Embryonic facial prominence (tissue), 1 donor: ENCODE results near the gene WASHC1.
"Not testable (repeated sequence)": the region's sequence is repeated elsewhere in the genome, so short reads cannot be mapped to it uniquely, and the experiment has no call there.

Experiments
- DNase-seq: peaks from one replicate; pipeline ENCODE4 v3.0.0-alpha.2; 2016; ENCODE audit errors: extremely low spot score

WASHC1 gene, protein sequence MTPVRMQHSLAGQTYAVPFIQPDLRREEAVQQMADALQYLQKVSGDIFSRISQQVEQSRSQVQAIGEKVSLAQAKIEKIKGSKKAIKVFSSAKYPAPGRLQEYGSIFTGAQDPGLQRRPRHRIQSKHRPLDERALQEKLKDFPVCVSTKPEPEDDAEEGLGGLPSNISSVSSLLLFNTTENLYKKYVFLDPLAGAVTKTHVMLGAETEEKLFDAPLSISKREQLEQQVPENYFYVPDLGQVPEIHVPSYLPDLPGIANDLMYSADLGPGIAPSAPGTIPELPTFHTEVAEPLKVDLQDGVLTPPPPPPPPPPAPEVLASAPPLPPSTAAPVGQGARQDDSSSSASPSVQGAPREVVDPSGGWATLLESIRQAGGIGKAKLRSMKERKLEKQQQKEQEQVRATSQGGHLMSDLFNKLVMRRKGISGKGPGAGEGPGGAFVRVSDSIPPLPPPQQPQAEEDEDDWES

DNA sequence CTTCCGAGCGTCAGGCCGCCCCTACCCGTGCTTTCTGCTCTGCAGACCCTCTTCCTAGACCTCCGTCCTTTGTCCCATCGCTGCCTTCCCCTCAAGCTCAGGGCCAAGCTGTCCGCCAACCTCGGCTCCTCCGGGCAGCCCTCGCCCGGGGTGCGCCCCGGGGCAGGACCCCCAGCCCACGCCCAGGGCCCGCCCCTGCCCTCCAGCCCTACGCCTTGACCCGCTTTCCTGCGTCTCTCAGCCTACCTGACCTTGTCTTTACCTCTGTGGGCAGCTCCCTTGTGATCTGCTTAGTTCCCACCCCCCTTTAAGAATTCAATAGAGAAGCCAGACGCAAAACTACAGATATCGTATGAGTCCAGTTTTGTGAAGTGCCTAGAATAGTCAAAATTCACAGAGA, at the start of gene WASHC1:
WASHC1 (minus strand) TSS at position 101 of the 400 bp plus-strand sequence. CDS start 4,457 bp downstream, outside the sequence.
- not testable (repeated sequence) for DNase-seq

DNA sequence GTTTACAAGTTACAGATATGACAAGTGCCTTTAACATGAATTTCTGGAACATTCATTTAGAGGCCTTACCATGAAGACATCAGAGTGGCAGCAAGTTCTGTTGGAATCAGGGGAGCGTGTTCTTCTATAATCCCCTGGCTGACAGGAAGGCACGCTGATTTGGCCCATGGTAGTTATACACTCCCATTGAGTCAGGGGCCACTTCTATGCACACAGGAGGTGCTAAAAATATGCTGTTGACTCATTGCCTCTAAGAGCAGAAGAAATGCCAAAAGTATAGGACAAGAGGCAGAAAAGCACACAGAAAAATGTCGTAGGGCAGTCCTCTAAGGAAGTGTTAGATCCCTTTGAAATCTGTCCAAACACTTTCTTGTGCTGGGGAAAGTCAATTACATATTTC, 49.1 kb upstream of the WASHC1 start:
- DNase-seq, result not testable (repeated sequence)

DNA sequence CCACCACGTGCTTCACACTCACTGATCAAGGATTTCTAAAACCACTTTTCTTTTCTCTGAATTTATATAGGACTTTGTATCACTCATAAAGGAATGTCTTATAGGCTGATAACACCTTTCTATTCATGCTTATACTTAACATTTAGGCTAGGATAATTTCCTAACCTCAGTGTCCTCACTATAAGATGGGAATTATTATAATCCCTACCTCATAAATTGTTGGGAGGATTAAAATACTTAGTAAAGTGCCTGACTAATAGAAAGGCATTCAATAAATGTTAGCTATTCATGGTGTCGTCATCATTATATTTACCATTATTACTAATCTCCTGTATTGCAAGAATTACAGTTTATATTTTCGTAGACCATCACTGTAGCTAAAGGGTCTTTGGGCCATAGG, 47.1 kb upstream of the WASHC1 start:
- DNase-seq, result not testable (repeated sequence)

DNA sequence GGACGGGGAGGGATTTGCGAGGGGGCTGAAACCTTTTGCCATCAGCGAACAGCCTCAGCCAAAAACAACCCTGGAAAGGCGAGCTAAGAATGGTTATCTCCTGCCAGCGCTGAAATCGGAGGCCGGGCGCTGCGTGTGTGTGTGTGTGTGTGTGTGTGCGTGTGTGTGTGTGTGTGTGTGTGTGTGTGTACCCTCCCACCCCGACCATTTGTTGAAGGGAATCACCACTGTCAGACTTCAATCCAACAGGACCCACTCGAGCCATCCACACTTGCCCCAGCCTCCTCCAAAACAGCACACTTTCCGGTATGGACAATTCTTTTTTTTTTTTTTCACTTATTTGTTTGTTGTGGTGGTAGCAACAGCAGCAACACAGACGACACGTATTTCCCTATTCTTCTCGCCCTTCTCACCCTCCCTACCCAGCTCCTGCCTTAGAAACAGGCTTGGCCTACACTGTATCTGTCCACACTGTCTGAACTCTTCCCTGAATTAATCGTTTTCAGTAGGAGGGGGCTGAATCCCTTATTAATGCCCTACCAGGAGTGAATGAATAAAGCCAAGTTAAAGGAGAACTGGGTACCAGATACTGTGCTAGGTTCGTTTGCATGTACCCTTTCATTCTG, 44.8 kb upstream of the WASHC1 start:
- DNase-seq, result not testable (repeated sequence)

DNA sequence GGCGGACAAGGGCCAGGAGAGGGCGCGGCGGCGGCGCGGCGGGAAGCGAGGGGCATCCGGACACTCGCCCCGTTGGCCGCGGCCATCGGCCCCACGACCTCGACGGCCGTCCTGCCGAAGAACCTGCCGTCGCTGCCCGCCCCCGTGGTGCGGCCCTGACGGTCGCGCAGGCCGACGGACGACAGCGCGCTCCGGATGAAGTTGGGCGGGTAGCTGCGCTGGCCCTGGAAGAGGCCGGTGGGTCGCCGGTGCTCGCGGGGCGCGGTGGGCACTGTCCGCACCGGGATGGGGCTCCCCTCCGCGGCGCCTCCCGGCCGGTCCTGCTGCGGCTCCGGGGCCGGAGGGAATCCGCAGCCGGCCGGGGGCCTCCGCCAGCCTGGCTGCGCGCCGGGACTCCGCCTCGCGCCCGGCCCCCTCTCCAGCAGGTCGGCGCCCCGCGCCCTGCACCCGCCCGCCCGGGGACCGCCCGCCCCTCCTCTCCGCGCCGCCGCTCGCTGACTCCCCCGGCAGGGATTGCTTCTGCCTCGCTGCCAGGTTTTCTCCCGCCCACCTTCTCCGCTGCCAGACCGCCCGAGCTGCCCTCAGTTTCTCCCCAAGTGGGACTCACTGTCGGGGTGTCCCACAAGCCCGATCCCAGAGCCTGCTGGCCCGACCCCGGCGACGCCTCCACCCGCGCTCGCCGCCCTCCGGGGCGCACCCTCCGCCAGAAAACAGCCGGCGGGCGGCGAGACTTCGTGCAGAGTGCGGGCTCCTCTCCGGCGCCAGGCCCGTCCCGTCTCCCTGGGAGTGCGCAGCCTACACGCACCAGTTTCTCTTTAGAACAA, 44.0 kb upstream of the WASHC1 start:
- not testable (repeated sequence) for DNase-seq

DNA sequence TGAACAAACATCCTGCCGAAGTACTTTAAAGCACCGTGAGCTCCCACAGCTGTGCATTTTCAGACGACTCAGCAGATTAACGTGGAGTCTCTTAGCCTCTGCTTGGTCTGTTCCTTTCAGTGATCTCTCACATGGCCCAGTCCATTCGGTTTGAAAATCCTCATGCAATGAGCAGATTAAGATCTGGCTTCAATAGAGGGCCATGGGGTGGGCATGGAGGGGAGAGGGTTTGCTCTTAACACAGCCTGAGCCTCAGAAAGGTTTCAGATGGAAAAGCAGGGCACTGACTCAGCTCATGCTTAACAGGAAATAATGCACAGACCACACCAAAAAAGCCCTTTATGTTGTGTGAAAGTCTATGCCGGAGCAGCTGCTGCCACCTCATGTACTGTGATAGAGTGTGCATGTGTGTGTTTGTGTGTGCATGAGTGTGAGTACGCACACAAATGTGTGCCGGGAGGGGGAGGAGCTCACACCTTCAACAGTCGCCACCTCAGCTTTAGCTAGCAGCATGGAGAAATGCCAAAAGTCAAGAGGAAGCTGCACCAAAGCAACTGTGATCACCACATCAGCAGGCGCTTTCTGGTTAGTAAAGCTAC, 33.9 kb upstream of the WASHC1 start:
- DNase-seq, result not testable (repeated sequence)

DNA sequence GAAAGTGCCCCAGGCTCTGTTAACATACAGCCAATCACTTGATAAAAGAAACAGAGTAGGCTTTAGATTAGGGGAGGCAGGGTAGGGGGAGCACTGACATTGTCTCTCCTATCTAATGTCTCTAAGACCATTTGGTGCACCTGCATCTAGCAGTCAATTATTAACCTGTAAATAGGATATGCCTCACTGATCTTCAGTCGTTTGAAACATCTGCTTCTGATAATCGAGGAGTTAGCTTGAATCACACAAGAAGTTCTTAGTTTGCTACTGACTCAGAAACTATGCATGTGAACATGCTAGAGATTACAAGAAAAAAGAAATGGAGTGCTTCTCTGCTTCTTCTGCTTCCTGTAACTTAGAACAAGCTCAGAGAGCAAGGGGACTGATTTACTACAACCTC, 23.4 kb upstream of the WASHC1 start:
- DNase-seq, result not testable (repeated sequence)

DNA sequence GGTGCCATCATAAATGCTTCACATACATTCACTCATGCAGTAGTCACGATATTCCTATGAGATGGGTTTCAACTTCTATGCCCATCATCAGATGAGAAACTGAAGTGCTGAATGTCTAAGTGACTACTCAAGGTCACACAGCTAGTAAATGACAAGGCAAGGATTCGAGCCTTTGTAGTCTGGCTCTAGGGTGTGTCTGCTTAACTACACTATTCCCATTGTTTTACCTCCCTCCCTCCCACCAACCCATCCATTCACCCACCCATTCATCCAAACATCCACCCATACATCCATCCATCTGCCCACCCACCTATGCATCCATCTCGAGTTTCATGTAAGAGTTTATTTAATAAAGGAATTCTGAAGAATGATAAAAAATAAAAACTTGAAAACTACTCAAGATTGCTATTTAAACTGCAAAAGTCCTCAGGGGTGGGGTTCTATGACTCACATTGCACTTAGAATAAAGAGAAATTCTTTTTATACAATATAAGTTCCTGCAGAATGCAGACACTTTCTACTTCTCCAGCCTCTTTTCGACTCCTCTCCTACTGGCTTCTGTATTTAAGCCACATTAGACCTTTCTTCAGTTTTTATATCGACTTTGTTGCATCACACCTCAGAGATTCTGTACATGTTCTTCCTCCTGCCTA, 19.1 kb upstream of the WASHC1 start:
- DNase-seq, result not testable (repeated sequence)

DNA sequence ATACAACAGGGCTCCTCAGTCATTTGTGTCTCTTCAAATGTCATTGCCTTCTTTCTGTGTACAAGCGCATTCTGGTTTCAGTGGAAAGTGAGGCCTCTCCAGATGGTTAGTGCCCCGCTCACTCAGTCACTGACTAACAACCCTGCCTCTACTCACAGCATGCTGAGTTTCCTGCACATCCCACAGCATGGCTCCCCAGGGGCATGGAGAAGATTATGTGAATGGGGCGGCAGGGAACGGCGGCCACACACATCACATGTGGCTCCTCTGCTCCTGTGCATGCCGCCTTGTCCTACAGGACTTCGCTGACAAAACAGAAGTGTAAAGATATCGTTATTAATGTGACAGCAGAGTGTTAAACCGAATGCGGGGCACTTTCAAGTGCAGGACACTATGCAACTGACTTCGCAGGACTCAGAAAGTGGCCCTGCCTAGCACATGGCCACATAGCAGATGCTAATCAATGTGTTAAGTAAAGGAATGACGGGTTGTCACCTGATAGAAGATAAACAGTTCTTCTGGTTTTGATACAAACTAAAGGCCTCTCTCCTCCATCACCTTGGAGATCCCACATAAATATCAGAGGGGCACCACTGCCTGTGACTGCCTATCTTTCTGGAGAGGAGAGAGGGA, 17.5 kb upstream of the WASHC1 start:
- not testable (repeated sequence) for DNase-seq

DNA sequence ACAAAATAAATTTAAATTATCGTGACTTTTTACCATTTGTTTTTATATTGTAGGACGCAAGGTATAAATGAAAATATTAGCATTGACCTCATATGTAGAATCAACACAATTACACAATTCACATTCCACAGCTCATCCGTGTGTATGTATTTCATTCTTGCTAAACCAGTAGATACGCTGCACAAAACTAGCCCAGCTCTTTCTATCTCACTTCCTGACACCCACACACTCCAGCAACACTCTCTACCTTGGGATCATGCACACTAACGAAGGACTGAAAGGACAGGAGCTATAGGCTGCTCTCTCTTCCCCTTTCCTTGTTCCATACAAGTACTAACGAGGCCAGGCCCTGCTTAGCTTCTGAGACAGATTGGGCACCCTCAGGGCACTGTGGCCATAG, 16.9 kb upstream of the WASHC1 start:
- not testable (repeated sequence) for DNase-seq

DNA sequence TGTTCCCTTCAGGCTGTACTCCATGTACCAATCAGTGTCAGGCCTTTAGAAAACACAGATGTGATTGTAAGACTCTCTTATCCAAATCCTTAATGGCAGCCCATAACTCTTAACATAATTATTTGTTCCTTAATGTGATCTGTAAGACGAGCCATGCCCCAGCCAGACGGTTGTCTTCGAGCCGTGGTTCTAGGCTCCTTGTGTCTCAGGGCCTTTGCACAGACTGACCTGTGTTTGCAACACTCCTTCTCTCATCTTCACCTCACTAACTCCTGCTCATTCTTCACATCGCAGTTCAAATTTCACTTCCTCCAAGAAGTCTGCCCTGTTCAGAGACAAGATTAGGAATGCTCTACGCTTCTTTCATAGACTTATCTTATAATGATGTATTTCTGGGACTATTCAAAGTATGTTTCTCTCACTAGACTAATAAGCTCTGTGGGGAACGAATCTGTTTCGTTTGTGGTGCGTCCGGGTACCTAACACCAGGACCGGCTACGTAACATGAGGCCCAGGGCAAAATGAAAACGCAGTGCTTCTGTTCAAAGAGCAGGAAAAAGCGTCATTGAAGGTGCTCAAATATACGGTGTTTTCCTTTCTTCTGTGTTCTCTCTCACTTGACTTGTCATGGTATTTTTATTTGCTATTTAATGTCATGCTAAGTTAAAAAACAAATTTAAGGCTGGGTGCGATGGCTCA, 16.1 kb upstream of the WASHC1 start:
- DNase-seq, result not testable (repeated sequence)

DNA sequence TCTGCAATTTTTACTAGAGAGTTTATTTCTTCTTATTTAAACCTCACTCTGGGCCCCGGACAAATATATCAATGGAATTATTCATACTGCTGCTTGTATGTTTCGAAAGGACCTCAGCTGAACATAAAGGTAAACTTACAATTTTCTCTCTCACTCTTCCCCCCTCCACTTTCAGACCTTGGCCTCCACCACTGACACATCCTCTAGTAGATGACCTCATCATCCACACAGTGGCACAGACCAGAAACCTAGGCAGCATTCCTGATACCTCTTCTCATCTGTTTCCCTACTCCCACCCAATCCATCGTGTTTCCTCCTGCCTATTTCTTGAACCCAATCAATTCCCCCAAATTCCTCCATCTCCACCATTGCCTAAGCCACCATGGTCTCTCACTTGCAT, 15.2 kb upstream of the WASHC1 start:
- not testable (repeated sequence) for DNase-seq

DNA sequence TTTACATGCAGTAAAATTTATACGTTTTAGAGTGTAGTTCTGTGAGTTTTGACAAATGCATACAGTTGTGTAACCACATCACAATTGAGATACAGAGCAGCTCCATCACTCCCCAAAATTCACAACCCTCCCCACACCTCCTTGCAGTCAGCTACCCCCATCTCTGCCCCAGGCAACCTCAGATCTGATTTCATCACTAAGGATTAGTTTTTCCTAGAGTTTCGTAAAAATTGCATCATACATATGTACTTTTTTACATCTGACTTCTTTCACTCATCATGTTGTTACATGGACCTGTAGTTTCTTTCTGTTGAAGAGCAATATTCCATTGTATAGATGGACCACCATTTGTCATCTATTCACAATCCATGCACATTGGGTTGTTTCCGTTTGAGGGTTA, 14.4 kb upstream of the WASHC1 start:
- not testable (repeated sequence) for DNase-seq

DNA sequence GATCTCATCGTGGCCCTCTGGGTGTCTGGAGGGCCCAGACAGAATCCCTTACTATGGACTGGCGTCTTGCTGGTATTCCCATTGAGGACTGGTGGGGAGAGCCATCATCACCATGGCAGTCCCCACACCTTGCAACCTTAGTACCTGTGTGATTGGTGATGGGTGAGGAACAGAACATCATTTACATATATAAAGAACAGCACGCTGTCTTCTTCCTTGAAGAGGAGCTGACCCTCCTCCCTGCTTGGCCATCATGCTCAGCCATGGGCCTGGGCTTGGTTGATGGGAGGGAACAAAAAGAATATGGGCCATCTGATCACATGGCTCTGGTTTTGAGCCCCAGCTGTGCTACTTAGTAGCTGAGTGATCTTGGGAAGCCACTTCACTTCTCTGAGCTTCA, 13.9 kb upstream of the WASHC1 start:
- not testable (repeated sequence) for DNase-seq

DNA sequence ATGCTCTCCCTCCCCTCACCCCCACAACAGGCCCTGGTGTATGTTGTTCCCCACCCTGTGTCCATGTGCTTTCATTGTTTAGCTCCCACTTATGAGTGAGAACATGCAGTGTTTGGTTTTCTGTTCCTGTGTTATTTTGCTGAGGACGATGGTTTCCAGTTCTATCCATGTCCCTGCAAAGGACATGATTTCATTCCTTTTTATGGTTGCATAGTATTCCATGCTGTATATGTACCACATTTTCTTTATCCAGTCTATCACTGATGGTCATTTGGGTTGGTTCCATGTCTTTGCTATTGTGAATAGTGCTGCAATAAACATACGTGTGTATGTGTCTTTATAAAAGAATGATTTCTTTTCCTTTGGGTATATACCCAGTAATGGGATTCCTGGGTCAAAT, 12.6 kb upstream of the WASHC1 start:
- DNase-seq, result not testable (repeated sequence)

DNA sequence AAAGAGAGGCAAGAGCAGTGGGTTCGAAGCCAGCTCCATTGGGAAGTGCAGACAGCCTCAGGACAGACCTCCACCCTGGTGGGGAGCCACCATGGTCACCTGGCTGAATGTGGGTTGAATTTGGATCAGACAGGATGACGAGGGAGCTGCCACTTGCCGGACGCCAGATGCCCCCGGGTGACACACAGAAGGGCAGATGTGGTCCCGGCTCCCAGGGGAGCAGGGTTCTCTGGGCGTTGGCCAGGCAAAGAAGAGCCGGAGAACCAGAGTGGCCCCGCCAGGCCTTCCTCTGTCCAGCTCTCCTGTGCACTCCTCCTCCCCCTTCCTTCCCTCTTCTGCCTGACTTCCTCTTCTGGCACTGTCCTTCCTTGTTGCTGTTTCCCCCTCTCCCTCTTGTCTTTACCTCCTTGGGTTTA, 12.0 kb upstream of the WASHC1 start:
- DNase-seq, result not testable (repeated sequence)

DNA sequence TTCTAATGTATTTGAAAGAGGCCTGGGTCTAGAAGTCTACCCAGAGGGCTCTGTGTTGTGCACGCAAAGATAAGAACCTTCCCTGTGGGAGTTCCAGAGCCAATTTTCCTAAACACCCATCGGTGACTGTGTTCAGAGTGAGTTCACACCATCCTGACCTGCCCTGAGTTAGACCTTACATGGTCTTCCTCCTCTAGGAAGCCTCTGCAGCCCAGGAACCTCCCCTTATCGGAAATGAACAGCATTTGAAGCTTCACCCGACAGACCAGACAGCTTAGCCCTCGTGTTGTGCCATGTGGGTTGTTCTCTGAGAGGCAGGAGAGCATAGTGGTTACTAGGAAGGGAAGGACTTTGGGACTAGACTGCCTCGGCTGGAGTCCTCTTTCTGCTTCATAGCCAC, 3.1 kb upstream of the WASHC1 start:
- not testable (repeated sequence) for DNase-seq

DNA sequence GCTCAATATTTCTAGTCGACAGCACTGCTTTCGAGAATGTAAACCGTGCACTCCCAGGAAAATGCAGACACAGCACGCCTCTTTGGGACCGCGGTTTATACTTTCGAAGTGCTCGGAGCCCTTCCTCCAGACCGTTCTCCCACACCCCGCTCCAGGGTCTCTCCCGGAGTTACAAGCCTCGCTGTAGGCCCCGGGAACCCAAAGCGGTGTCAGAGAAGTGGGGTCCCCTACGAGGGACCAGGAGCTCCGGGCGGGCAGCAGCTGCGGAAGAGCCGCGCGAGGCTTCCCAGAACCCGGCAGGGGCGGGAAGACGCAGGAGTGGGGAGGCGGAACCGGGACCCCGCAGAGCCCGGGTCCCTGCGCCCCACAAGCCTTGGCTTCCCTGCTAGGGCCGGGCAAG, 481 bp downstream of the WASHC1 start:
- not testable (repeated sequence) for DNase-seq

DNA sequence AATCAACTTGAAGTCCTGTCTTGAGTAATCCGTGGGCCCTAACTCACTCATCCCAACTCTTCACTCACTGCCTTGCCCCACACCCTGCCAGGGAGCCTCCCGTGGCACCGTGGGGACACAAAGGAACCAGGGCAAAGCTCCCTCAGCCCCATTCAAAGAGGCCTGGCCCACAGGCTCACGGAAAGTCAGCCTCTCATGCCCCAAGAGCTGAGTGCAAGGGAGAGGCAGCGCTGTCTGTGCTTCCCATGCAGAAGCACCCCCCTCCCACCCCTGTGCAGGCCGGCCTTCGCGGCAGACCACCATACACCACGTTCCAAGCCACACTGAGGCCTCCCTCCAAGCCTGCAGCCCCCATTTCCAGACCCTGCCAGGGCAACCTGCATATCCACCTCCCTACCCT, 7.6 kb downstream of the WASHC1 start:
- not testable (repeated sequence) for DNase-seq

DNA sequence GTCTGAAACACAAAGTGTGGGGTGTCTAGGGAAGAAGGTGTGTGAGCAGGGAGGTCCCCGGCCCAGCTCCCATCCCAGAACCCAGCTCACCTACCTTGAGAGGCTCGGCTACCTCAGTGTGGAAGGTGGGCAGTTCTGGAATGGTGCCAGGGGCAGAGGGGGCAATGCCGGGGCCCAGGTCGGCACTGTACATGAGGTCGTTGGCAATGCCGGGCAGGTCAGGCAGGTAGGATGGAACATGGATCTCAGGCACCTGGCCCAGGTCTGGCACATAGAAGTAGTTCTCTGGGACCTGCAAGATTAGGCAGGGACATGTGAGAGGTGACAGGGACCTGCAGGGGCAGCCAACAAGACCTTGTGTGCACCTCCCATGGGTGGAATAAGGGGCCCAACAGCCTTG, 12.4 kb downstream of the WASHC1 start:
- not testable (repeated sequence) for DNase-seq
